HepG2 (cell line): Measurements from ENCODE around the gene CAD. TPM values are rescaled to one million over a fixed set of nuclear protein-coding genes. Genes with fewer than 3 reads are reported as not detected.

ENCODE experiments used
- GABPB1 ChIP-seq: IDR thresholded peaks from 2 replicates; pipeline ENCODE4 v1.6.1; 2016; ENCODE audit warnings: mild to moderate bottlenecking, missing genetic modification reagents, moderate library complexity, missing compliant biosample characterization
- IRX3 ChIP-seq: sonication (generic); formaldehyde crosslinking; IDR thresholded peaks from 2 replicates; pipeline ENCODE4 v1.8.1; 2023; ENCODE audit warnings: mild to moderate bottlenecking, low read depth, missing genetic modification reagents, borderline replicate concordance
- NFIB ChIP-seq: sonication (generic); formaldehyde crosslinking; IDR thresholded peaks from 2 replicates; pipeline ENCODE4 v1.9.0; 2021; ENCODE audit warnings: missing genetic modification reagents, mild to moderate bottlenecking, borderline replicate concordance
- PRMT3 ChIP-seq: sonication (generic); formaldehyde crosslinking; IDR thresholded peaks from 2 replicates; pipeline ENCODE4 v1.8.1; 2022; ENCODE audit warnings: low read depth, mild to moderate bottlenecking, moderate library complexity, missing genetic modification reagents, borderline replicate concordance
- REXO4 ChIP-seq: sonication (generic); formaldehyde crosslinking; IDR thresholded peaks from 2 replicates; pipeline ENCODE4 v1.8.0; 2022; ENCODE audit warnings: missing genetic modification reagents, mild to moderate bottlenecking, borderline replicate concordance
- SP5 ChIP-seq: IDR thresholded peaks from 2 replicates; pipeline ENCODE4 v1.6.1; 2016; ENCODE audit warnings: low read depth, borderline replicate concordance
- ZFP36 ChIP-seq: fragments of 150-350 bp; IDR thresholded peaks from 2 replicates; pipeline ENCODE4 v1.6.1; 2018; ENCODE audit warnings: borderline replicate concordance, low read length, low read depth; ENCODE audit not compliant: partially characterized antibody
- ZFP37 ChIP-seq: sonication (generic); formaldehyde crosslinking; IDR thresholded peaks from 2 replicates; pipeline ENCODE4 v1.4.0; 2020; ENCODE audit warnings: missing genetic modification reagents, borderline replicate concordance
- ZNF232 ChIP-seq: sonication (generic); formaldehyde crosslinking; IDR thresholded peaks from 2 replicates; pipeline ENCODE4 v1.4.0; 2020; ENCODE audit warnings: missing genetic modification reagents, borderline replicate concordance
- ZNF343 ChIP-seq: sonication (generic); formaldehyde crosslinking; IDR thresholded peaks from 2 replicates; pipeline ENCODE4 v1.4.0; 2020; ENCODE audit warnings: mild to moderate bottlenecking, missing genetic modification reagents
- ZNF572 ChIP-seq: sonication (generic); formaldehyde crosslinking; IDR thresholded peaks from 2 replicates; pipeline ENCODE4 v1.5.1; 2020; ENCODE audit warnings: mild to moderate bottlenecking, missing genetic modification reagents
- ZNF850 ChIP-seq: sonication (generic); formaldehyde crosslinking; conservative IDR thresholded peaks from 2 replicates; pipeline ENCODE4 v1.9.0; 2021; ENCODE audit warnings: mild to moderate bottlenecking, missing genetic modification reagents
- ZSCAN25 ChIP-seq: sonication (generic); formaldehyde crosslinking; IDR thresholded peaks from 2 replicates; pipeline ENCODE4 v1.8.0; 2022; ENCODE audit warnings: mild to moderate bottlenecking, missing genetic modification reagents
- ZSCAN30 ChIP-seq: sonication (generic); formaldehyde crosslinking; IDR thresholded peaks from 2 replicates; pipeline ENCODE4 v1.5.0; 2020; ENCODE audit warnings: mild to moderate bottlenecking, missing genetic modification reagents
- polyA plus RNA-seq, 8 experiments: library from polyadenylated mRNA; depleted of rRNA in 3 of 8; stranded (reverse) in 7 of 8; unstranded in 1 of 8; fragments of >200 nt; fragmentation: Illumina TruSeq in 4 of 8; extraction: Trizol in 4 of 8; gene quantifications; 2 replicates each; pipeline versions ENCODE4 v1.2.1 to v1.2.3, GENCODE V29; 2011 to 2016; ENCODE audit warnings: low read depth in 4 of 8, missing spikeins in 1 of 8, mixed read lengths in 1 of 8; ENCODE audit not compliant: insufficient read depth in 1 of 8
- total RNA-seq, 5 experiments: library from RNA; depleted of rRNA; stranded (reverse); fragments of >200 nt; fragmentation: Illumina TruSeq; extraction: Trizol; gene quantifications; 2 replicates each; pipeline ENCODE4 v1.2.3, GENCODE V29; 2016; ENCODE audit warnings: low read depth in 1 of 5
- TF ChIP-seq, protein P1 (sequence below): sonication (generic); formaldehyde crosslinking; IDR thresholded peaks from 2 replicates; pipeline ENCODE4 v1.9.0; 2022; ENCODE audit warnings: low read depth, missing genetic modification reagents
- TF ChIP-seq, protein P2 (sequence below): sonication (generic); formaldehyde crosslinking; IDR thresholded peaks from 2 replicates; pipeline ENCODE4 v1.4.0; 2020; ENCODE audit warnings: mild to moderate bottlenecking, missing genetic modification reagents
- TF ChIP-seq, protein P3 (sequence below): sonication (generic); formaldehyde crosslinking; IDR thresholded peaks from 2 replicates; pipeline ENCODE4 v1.8.0; 2023; ENCODE audit warnings: mild to moderate bottlenecking, missing genetic modification reagents
- TF ChIP-seq, protein P4 (sequence below): IDR thresholded peaks from 2 replicates; pipeline ENCODE4 v1.6.1; 2016; ENCODE audit warnings: missing compliant biosample characterization, missing genetic modification reagents, borderline replicate concordance
- TF ChIP-seq, protein P5 (sequence below): sonication (generic); formaldehyde crosslinking; IDR thresholded peaks from 2 replicates; pipeline ENCODE4 v1.8.0; 2022; ENCODE audit warnings: mild to moderate bottlenecking, missing genetic modification reagents
- TF ChIP-seq, protein P6 (sequence below): sonication (generic); formaldehyde crosslinking; IDR thresholded peaks from 2 replicates; pipeline ENCODE4 v1.5.0; 2020; ENCODE audit warnings: missing genetic modification reagents

Gene CAD
- total and polyA plus RNA-seq, 2 of the 13 experiments (the other 11 are each of a cell fraction or from before 2014, with no cell fraction given): 21.7 to 37.0 TPM

DNA sequence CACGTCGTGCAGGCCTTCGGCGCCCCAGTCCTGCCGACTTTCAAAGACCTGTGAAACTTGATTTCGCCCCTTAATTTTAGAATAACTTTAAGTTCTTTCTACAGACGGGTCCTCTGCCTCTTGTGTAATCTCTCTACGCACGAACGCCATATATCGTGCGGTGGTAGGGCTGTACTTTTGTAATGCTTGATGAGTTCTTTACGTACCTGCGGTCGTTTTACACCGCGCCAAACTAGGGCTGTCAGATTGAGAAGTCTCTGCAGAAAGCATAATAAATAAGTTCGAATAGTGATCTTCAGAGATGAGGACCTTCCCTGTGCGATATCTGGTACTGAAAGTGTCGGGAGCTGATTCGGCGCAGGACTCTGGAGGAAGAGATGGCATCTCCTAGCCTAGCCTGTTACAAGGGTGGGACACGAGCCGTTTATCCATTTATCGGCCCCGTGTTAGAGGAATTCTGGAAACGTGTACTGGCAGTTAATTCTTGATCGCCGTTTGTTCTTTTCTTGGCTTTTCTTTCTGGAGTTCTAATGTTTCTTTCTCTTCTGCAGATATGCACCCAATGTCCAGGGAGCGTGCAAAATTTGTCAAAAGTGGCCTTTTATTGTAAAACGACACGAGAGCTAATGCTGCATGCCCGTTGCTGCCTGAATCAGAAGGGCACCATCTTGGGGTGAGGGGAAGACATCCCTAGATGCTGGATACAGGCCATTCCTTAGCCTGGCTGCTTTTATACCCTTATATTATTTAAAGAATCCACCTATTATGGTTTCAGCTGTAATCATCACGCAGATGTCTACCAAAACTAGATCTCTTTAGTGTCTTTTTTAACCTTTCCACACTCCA lies 4.3 kb upstream of the CAD start (continued):
- TF ChIP-seq, protein P1, sequence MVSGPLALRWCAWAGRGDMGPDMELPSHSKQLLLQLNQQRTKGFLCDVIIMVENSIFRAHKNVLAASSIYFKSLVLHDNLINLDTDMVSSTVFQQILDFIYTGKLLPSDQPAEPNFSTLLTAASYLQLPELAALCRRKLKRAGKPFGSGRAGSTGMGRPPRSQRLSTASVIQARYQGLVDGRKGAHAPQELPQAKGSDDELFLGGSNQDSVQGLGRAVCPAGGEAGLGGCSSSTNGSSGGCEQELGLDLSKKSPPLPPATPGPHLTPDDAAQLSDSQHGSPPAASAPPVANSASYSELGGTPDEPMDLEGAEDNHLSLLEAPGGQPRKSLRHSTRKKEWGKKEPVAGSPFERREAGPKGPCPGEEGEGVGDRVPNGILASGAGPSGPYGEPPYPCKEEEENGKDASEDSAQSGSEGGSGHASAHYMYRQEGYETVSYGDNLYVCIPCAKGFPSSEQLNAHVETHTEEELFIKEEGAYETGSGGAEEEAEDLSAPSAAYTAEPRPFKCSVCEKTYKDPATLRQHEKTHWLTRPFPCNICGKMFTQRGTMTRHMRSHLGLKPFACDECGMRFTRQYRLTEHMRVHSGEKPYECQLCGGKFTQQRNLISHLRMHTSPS: no peak
- TF ChIP-seq ZFP36 (no peak), SP5 (CRISPR knock-in tag) (no peak), ZNF572 (no peak; the same call in 1 of the 2 replicates), NFIB (no peak), ZNF850 (CRISPR knock-in tag) (0 out of 2 replicates have a peak, but pooled peaks have one; percentile 7), GABPB1 (CRISPR knock-in tag) (no peak), ZFP37 (CRISPR knock-in tag) (0 out of 2 replicates have a peak, but pooled peaks have one; percentile 16), ZSCAN25 (no peak), ZNF232 (peak; percentile 51; the same call in 1 of the 2 replicates), REXO4 (CRISPR knock-in tag) (no peak), PRMT3 (peak; percentile 19; the same call in 1 of the 2 replicates), IRX3 (CRISPR knock-in tag) (0 out of 2 replicates have a peak, but pooled peaks have one; percentile 5), ZSCAN30 (CRISPR knock-in tag) (no peak), ZNF343 (CRISPR knock-in tag) (no peak)
- TF ChIP-seq, protein P2, sequence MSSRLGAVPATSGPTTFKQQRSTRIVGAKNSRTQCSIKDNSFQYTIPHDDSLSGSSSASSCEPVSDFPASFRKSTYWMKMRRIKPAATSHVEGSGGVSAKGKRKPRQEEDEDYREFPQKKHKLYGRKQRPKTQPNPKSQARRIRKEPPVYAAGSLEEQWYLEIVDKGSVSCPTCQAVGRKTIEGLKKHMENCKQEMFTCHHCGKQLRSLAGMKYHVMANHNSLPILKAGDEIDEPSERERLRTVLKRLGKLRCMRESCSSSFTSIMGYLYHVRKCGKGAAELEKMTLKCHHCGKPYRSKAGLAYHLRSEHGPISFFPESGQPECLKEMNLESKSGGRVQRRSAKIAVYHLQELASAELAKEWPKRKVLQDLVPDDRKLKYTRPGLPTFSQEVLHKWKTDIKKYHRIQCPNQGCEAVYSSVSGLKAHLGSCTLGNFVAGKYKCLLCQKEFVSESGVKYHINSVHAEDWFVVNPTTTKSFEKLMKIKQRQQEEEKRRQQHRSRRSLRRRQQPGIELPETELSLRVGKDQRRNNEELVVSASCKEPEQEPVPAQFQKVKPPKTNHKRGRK (CRISPR knock-in tag): 0 out of 2 replicates have a peak, but pooled peaks have one; percentile 20
- TF ChIP-seq, protein P3, sequence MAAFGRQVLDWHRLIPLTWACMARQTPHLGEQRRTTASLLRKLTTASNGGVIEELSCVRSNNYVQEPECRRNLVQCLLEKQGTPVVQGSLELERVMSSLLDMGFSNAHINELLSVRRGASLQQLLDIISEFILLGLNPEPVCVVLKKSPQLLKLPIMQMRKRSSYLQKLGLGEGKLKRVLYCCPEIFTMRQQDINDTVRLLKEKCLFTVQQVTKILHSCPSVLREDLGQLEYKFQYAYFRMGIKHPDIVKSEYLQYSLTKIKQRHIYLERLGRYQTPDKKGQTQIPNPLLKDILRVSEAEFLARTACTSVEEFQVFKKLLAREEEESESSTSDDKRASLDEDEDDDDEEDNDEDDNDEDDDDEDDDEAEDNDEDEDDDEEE (CRISPR knock-in tag): no peak
- TF ChIP-seq, protein P4, sequence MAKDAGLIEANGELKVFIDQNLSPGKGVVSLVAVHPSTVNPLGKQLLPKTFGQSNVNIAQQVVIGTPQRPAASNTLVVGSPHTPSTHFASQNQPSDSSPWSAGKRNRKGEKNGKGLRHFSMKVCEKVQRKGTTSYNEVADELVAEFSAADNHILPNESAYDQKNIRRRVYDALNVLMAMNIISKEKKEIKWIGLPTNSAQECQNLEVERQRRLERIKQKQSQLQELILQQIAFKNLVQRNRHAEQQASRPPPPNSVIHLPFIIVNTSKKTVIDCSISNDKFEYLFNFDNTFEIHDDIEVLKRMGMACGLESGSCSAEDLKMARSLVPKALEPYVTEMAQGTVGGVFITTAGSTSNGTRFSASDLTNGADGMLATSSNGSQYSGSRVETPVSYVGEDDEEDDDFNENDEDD (CRISPR knock-in tag): no peak
- TF ChIP-seq, protein P5, sequence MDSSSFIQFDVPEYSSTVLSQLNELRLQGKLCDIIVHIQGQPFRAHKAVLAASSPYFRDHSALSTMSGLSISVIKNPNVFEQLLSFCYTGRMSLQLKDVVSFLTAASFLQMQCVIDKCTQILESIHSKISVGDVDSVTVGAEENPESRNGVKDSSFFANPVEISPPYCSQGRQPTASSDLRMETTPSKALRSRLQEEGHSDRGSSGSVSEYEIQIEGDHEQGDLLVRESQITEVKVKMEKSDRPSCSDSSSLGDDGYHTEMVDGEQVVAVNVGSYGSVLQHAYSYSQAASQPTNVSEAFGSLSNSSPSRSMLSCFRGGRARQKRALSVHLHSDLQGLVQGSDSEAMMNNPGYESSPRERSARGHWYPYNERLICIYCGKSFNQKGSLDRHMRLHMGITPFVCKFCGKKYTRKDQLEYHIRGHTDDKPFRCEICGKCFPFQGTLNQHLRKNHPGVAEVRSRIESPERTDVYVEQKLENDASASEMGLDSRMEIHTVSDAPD (CRISPR knock-in tag): 0 out of 2 replicates have a peak, but pooled peaks have one; percentile 10
- TF ChIP-seq, protein P6, sequence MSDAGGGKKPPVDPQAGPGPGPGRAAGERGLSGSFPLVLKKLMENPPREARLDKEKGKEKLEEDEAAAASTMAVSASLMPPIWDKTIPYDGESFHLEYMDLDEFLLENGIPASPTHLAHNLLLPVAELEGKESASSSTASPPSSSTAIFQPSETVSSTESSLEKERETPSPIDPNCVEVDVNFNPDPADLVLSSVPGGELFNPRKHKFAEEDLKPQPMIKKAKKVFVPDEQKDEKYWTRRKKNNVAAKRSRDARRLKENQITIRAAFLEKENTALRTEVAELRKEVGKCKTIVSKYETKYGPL (CRISPR knock-in tag): no peak
